Lower leg skin (tissue), 4 donors: ENCODE measurements around the gene TBRG4. TPM values are rescaled to one million over a fixed set of nuclear protein-coding genes. Genes with fewer than 3 reads are reported as not detected.
A peak's percentile ranks its signal among the peaks of the same experiment; 100 is the strongest.

Experiments
- DNase-seq, 2 donors: peaks; one replicate each; pipeline ENCODE4 v3.0.0-alpha.2; 2019; ENCODE audit warnings: low spot score in 2 of 2
- H3K4me3 ChIP-seq: fragments of 200-600 bp; sonication (generic); 2 replicates; pipeline ENCODE4 v1.5.1; 2017; ENCODE audit warnings: mild to moderate bottlenecking, low read depth; ENCODE audit not compliant: poor library complexity, severe bottlenecking
- POLR2A ChIP-seq, 2 donors: fragments of 450-650 bp; IDR thresholded peaks; one replicate each; pipeline ENCODE4 v1.6.1; 2016 to 2017; ENCODE audit warnings: antibody characterized with exemption in 2 of 2, mild to moderate bottlenecking in 1 of 2, moderate library complexity in 1 of 2
- WGBS, 2 donors: methylation state at CpG; one replicate each; pipeline ENCODE4 v1.1.5; 2018; 5-methylcytosine and 5-hydroxymethylcytosine counted together
- intact Hi-C: fragments of 100-400 bp; cut with DNase I; formaldehyde crosslinking; loops from one replicate; pipeline ENCODE4 v1.15.0; 2023; ENCODE audit warnings: low total_unique reads
- total RNA-seq, 4 donors: library from RNA; depleted of rRNA; stranded (reverse); fragments of >200 nt; gene quantifications; one replicate each; pipeline ENCODE4 v1.1.0, GENCODE V29; 2016
- TF ChIP-seq, protein P1 (sequence below), 3 donors: fragments of 450-650 bp; IDR thresholded peaks; one replicate each; pipeline ENCODE4 v1.5.1; 2016; ENCODE audit warnings: antibody characterized with exemption in 3 of 3, mild to moderate bottlenecking in 3 of 3, moderate library complexity in 2 of 3

TBRG4 gene
- total RNA-seq, 4 donors from 2014 or later, result 46.0 to 62.3 (median 58.1) TPM

DNA sequence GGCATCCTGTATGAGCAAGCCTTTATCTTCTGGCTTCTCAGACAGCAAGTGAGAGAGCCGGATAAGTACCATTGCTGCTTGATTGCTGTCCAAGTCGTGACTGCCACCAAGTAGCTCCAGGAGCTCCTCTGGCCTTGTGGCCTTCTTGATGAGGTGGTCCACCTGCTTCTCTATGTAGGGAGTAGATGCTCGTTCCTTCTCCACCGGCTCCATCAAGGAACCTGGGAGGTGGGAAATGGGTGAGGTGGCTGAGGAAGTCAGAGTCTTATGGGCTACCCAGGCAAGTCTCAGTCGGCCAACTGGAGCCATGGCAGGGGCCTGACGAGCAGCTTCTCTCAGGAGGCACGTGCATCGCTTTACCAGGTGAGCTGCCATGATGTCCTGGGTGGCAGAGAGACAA lies 2.6 kb downstream of the TBRG4 start:
- intact Hi-C loops, result no loop called here
- no peak for TF ChIP-seq POLR2A (IDR thresholded peaks at IDR 0.05)
- TF ChIP-seq, protein P1, sequence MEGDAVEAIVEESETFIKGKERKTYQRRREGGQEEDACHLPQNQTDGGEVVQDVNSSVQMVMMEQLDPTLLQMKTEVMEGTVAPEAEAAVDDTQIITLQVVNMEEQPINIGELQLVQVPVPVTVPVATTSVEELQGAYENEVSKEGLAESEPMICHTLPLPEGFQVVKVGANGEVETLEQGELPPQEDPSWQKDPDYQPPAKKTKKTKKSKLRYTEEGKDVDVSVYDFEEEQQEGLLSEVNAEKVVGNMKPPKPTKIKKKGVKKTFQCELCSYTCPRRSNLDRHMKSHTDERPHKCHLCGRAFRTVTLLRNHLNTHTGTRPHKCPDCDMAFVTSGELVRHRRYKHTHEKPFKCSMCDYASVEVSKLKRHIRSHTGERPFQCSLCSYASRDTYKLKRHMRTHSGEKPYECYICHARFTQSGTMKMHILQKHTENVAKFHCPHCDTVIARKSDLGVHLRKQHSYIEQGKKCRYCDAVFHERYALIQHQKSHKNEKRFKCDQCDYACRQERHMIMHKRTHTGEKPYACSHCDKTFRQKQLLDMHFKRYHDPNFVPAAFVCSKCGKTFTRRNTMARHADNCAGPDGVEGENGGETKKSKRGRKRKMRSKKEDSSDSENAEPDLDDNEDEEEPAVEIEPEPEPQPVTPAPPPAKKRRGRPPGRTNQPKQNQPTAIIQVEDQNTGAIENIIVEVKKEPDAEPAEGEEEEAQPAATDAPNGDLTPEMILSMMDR (IDR thresholded peaks at IDR 0.05), result no peak
- no peak overlapping the region for H3K4me3 ChIP-seq

DNA sequence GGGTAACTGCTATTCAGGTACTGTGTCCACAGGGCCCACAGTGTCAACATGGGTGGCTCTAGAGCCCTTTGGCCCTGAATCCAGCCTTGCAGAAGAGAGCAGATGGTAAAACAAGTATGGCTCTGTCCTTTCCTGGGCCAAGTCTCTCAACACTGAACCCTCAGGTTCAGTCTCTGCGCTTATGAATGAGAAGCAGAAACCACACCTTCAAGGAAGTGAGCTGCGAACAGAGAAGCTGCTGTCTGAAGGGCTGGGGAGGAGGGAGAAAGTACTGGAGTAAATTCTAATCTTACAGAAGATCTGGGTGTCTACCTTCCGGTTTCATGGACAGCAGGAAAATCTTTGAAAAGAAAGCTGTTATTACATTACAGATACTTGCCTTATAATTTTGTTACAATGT lies 4.1 kb downstream of the TBRG4 start:
- no peak overlapping the region for H3K4me3 ChIP-seq
- intact Hi-C loops, result no loop called here
- no peak for DNase-seq
- 64 to 80% methylated on average over 3 of the region's 3 CpGs for WGBS, 2 donors
- TF ChIP-seq, protein P1 (IDR thresholded peaks at IDR 0.05), result no peak
- no peak for TF ChIP-seq POLR2A (IDR thresholded peaks at IDR 0.05)

More for the DNA sequence above, 2.6 kb downstream of the TBRG4 start:
- no peak for DNase-seq
- 84 to 86% methylated on average over 8 of the region's 8 CpGs for WGBS, 2 donors

GRCh38 chr7:45106820-45107219 lies 4.7 kb downstream of the TBRG4 start:
- no peak for TF ChIP-seq POLR2A (IDR thresholded peaks at IDR 0.05)
- TF ChIP-seq, protein P1 (IDR thresholded peaks at IDR 0.05), result no peak
- DNase-seq, result no peak
- intact Hi-C loops, result no loop called here
- WGBS, 2 donors, result 72 to 86% methylated on average over 7 to 8 of the region's 8 CpGs
- H3K4me3 ChIP-seq, result no peak overlapping the region

- 83 to 95% methylated on average over 1 to 7 of the region's 8 CpGs for WGBS, 2 donors
- no peak for TF ChIP-seq POLR2A (IDR thresholded peaks at IDR 0.05)
- TF ChIP-seq, protein P1 (IDR thresholded peaks at IDR 0.05), result no peak
- DNase-seq, result no peak
- intact Hi-C loops, result no loop called here
- H3K4me3 ChIP-seq, result no peak overlapping the region
These were observed 5.8 kb downstream of the TBRG4 start for GRCh38 chr7:45105588-45106188.

- TF ChIP-seq, protein P1 (IDR thresholded peaks at IDR 0.05), result no peak
- no peak for TF ChIP-seq POLR2A (IDR thresholded peaks at IDR 0.05)
- 84 to 94% methylated on average over 12 of the region's 12 CpGs for WGBS, 2 donors
- intact Hi-C loops, result no loop called here
- DNase-seq, result peak in 1 of 2 donors; percentile 67
- no peak overlapping the region for H3K4me3 ChIP-seq
These were observed 6.5 kb downstream of the TBRG4 start for GRCh38 chr7:45104844-45105587.
